Gastrocnemius medialis (tissue), 4 donors: ENCODE measurements around the gene TSPAN1. TPM values are rescaled to one million over a fixed set of nuclear protein-coding genes. Genes with fewer than 3 reads are reported as not detected.

ENCODE experiments used
- ATAC-seq, 2 donors: fragments of 150-250 bp; one replicate each; pipeline ENCODE4 v1.9.1; 2016
- DNase-seq, 2 donors: peaks; one replicate each; pipeline ENCODE4 v3.0.0-alpha.2; 2019
- H3K27ac ChIP-seq, 4 donors: fragments of 200-600 bp; sonication (generic); 1 replicate in 1 of 4; 2 replicates in 3 of 4; pipeline ENCODE4 v1.5.1; 2016 to 2018; ENCODE audit warnings: mild to moderate bottlenecking in 2 of 4, moderate library complexity in 1 of 4
- H3K27me3 ChIP-seq, 3 donors: fragments of 200-600 bp; sonication (generic) in 2 of 3; 1 replicate in 1 of 3; 2 replicates in 2 of 3; pipeline versions ENCODE4 v1.5.1 to v1.6.0; 2016 to 2019; ENCODE audit warnings: mild to moderate bottlenecking in 1 of 3, moderate library complexity in 1 of 3
- H3K36me3 ChIP-seq, 2 donors: fragments of 200-600 bp; sonication (generic) in 1 of 2; one replicate each; pipeline ENCODE4 v1.5.1; 2017 to 2018
- H3K4me1 ChIP-seq, 2 donors: fragments of 200-600 bp; sonication (generic) in 1 of 2; one replicate each; pipeline ENCODE4 v1.5.1; 2016 to 2017; ENCODE audit warnings: mild to moderate bottlenecking in 2 of 2
- H3K4me3 ChIP-seq, 4 donors: fragments of 200-600 bp; sonication (generic) in 3 of 4; 1 replicate in 1 of 4; 2 replicates in 3 of 4; pipeline ENCODE4 v1.5.1; 2016 to 2019; ENCODE audit warnings: mild to moderate bottlenecking in 2 of 4
- H3K9me3 ChIP-seq, 3 donors: fragments of 200-600 bp; sonication (generic) in 2 of 3; 1 replicate in 1 of 3; 2 replicates in 2 of 3; pipeline ENCODE4 v1.5.1; 2016 to 2019
- POLR2A ChIP-seq, 2 donors: fragments of 450-650 bp; IDR thresholded peaks; one replicate each; pipeline ENCODE4 v1.6.1; 2017; ENCODE audit warnings: antibody characterized with exemption in 2 of 2, mild to moderate bottlenecking in 2 of 2, moderate library complexity in 2 of 2
- in situ Hi-C, 4 donors: fragments of 200-750 bp; cut with MboI; loops; one replicate each; pipeline versions ENCODE4 v1.15.0 to v1.8.0; 2017; ENCODE audit warnings: low sequenced_read_pairs in 4 of 4
- intact Hi-C: fragments of 100-400 bp; cut with DNase I; formaldehyde crosslinking; loops from one replicate; pipeline ENCODE4 v1.15.1; 2023; ENCODE audit warnings: low total_unique reads
- total RNA-seq, 4 donors: library from RNA; depleted of rRNA; stranded (reverse); fragments of >200 nt; gene quantifications; one replicate each; pipeline versions ENCODE4 v1.1.0 to v1.2.3, GENCODE V29; 2016
- TF ChIP-seq, protein P1 (sequence below), 5 experiments: fragments of 450-650 bp in 3 of 5; fragments of 200-600 bp in 2 of 5; sonication (generic) in 2 of 5; IDR thresholded peaks in 4 of 5; conservative IDR thresholded peaks in 1 of 5; 1 replicate in 4 of 5; 2 replicates in 1 of 5; pipeline ENCODE4 v1.5.1; 2016 to 2019; ENCODE audit warnings: antibody characterized with exemption in 5 of 5, mild to moderate bottlenecking in 3 of 5, moderate library complexity in 3 of 5

TSPAN1 gene
- total RNA-seq, 4 donors from 2014 or later = 0.88 to 10.7 (median 6.0) TPM

DNA sequence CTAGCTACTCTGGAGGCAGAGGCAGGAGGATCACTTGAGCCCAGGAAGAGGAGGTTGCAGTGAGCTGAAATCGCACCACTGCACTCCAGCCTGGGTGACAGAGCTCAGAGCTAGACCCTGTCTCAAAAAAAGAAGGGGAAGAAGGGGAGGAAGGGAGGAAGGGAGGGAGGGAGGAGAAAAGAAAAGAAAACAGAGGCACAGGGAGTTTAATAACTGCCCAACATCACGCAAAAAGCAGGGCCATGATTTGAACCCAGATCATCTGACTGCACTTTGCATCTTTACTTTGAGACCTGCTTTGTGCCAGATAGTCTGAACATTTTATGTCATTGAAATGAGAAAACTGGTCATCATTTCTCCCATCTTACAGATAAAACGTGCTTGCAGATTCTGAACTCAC is 30.3 kb downstream of the TSPAN1 start:
- in situ Hi-C loops (no loop called here), intact Hi-C loops (no loop called here)
- Histone ChIP-seq H3K27me3 (no peaks in the 10 kb centered on the region), H3K9me3 (no peaks in the 10 kb centered on the region), H3K4me1 (peaks cover 3 to 25% of the 10 kb centered on the region in 2 donors), H3K36me3 (no peaks in the 10 kb centered on the region), H3K27ac (peak overlapping the region in 1 of 4 donors; percentile 77), H3K4me3 (no peak overlapping the region)
- ATAC-seq (no peak), DNase-seq (no peak)
- TF ChIP-seq, protein P1, sequence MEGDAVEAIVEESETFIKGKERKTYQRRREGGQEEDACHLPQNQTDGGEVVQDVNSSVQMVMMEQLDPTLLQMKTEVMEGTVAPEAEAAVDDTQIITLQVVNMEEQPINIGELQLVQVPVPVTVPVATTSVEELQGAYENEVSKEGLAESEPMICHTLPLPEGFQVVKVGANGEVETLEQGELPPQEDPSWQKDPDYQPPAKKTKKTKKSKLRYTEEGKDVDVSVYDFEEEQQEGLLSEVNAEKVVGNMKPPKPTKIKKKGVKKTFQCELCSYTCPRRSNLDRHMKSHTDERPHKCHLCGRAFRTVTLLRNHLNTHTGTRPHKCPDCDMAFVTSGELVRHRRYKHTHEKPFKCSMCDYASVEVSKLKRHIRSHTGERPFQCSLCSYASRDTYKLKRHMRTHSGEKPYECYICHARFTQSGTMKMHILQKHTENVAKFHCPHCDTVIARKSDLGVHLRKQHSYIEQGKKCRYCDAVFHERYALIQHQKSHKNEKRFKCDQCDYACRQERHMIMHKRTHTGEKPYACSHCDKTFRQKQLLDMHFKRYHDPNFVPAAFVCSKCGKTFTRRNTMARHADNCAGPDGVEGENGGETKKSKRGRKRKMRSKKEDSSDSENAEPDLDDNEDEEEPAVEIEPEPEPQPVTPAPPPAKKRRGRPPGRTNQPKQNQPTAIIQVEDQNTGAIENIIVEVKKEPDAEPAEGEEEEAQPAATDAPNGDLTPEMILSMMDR (IDR thresholded peaks at IDR 0.05 in 4 of 5, conservative IDR thresholded peaks at IDR 0.05 in 1 of 5) = no peak
- TF ChIP-seq POLR2A (IDR thresholded peaks at IDR 0.05) = no peak

DNA sequence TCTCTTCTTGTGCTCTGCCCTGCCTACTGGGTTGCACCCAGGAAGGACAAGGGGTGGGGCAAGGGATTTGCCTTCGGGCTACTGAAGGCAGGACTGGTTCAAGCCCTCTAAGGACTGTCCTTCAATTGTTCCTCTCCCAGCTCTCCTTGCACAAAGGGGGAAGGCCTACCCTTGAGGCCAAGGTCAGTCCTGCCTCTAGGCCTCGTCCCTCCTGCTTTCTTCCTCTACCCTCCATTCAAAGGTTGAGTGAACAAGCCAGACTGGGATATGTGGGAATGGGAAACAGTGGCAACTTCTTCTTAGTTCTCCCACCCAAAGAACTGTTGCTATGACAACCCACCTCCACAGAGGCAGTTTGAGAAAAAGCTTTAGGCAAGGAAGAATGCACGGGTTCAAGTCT is 30.9 kb downstream of the TSPAN1 start:
- DNase-seq = no peak
- H3K27me3 ChIP-seq = no peaks in the 10 kb centered on the region
- H3K4me3 ChIP-seq = no peak overlapping the region
- no peak overlapping the region for H3K27ac ChIP-seq
- no peak for ATAC-seq
- in situ Hi-C loops (no loop called here), intact Hi-C loops (no loop called here)
- no peak for TF ChIP-seq POLR2A (IDR thresholded peaks at IDR 0.05)
- TF ChIP-seq, protein P1 (IDR thresholded peaks at IDR 0.05 in 4 of 5, conservative IDR thresholded peaks at IDR 0.05 in 1 of 5) = no peak
- no peaks in the 10 kb centered on the region for H3K9me3 ChIP-seq
- peaks cover 3 to 25% of the 10 kb centered on the region in 2 donors for H3K4me1 ChIP-seq
- H3K36me3 ChIP-seq = no peaks in the 10 kb centered on the region

DNA sequence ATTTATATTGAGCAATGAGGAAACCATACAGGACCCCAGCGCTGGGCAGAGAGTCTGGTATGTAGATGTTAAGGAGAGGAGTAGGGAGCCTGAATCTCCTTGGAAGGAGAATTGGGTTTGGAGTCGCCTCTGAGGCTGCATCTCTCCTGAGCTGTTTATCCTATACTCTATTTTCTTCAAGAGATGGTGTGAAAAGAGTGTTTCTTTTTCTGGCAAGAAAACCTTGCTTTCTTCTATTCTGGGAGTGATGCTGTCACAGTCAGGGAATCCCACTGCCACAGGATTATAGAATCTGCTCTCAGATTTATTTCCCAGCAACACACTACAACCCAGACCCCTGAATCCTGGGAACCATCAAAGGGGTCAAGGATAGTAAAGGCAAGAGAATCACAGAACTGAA is 31.5 kb downstream of the TSPAN1 start:
- no peaks in the 10 kb centered on the region for H3K27me3 ChIP-seq
- TF ChIP-seq, protein P1 (IDR thresholded peaks at IDR 0.05 in 4 of 5, conservative IDR thresholded peaks at IDR 0.05 in 1 of 5) = no peak
- in situ Hi-C loops (no loop called here), intact Hi-C loops (no loop called here)
- no peaks in the 10 kb centered on the region for H3K9me3 ChIP-seq
- no peak overlapping the region for H3K27ac ChIP-seq
- H3K4me1 ChIP-seq = peaks cover 3 to 25% of the 10 kb centered on the region in 2 donors
- H3K36me3 ChIP-seq = no peaks in the 10 kb centered on the region
- H3K4me3 ChIP-seq = no peak overlapping the region
- no peak for ATAC-seq
- DNase-seq = no peak

DNA sequence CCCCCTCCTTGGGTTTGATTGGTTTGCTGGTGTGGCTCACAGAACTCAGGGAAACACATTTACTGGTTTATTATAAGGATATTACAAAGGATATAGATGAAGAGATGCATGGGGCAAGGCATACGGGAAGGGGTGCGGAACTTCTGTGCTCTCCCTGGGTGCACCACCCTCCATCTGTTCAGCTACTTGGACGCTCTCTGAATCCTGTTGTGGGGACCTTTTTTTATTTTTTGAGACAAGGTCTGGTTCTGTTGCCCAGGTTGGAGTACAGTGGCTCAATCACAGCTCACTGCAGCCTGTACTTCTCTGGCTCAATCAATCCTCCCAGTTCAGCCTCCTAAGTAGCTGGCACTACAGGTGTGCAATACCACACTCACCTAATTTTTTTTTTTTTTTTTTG is 35.7 kb downstream of the TSPAN1 start:
- in situ Hi-C loops = no loop called here

More for the DNA sequence above, 35.7 kb downstream of the TSPAN1 start:
- no peak for TF ChIP-seq POLR2A (IDR thresholded peaks at IDR 0.05)
- TF ChIP-seq, protein P1 (IDR thresholded peaks at IDR 0.05 in 4 of 5, conservative IDR thresholded peaks at IDR 0.05 in 1 of 5) = no peak
- Histone ChIP-seq H3K27ac (no peak overlapping the region), H3K4me3 (no peak overlapping the region), H3K4me1 (no peaks in the 10 kb centered on the region), H3K9me3 (no peaks in the 10 kb centered on the region), H3K27me3 (no peaks in the 10 kb centered on the region), H3K36me3 (no peaks in the 10 kb centered on the region)
- intact Hi-C loops = no loop called here
- ATAC-seq (no peak), DNase-seq (no peak)
